Stomach smooth muscle (tissue), 2 donors: ENCODE measurements around the gene SESN1.
"Not testable (repeated sequence)": the region's sequence is repeated elsewhere in the genome, so short reads cannot be mapped to it uniquely, and the experiment has no call there.

Source experiments
- H3K27ac ChIP-seq: one replicate; pipeline ENCODE4 v1.7.0; 2013; ENCODE audit warnings: mild to moderate bottlenecking, low read length, inconsistent platforms
- H3K27me3 ChIP-seq, 2 donors: one replicate each; pipeline ENCODE4 v1.7.0; 2013; ENCODE audit warnings: low read length in 2 of 2; ENCODE audit not compliant: insufficient read depth in 2 of 2, control insufficient read depth in 1 of 2
- H3K36me3 ChIP-seq, 2 donors: one replicate each; pipeline ENCODE4 v1.7.0; 2013; ENCODE audit warnings: low read length in 2 of 2; ENCODE audit not compliant: control insufficient read depth in 2 of 2, insufficient read depth in 2 of 2
- H3K4me1 ChIP-seq: one replicate; pipeline ENCODE4 v1.7.0; 2013; ENCODE audit warnings: low read length; ENCODE audit not compliant: control insufficient read depth, insufficient read depth
- H3K4me3 ChIP-seq, 2 donors: one replicate each; pipeline ENCODE4 v1.7.0; 2013; ENCODE audit warnings: low read length in 2 of 2
- H3K9ac ChIP-seq, 2 donors: one replicate each; pipeline ENCODE4 v1.7.0; 2013; ENCODE audit warnings: low read length in 2 of 2, mild to moderate bottlenecking in 1 of 2
- H3K9me3 ChIP-seq, 2 donors: one replicate each; pipeline ENCODE4 v1.7.0; 2013; ENCODE audit warnings: low read length in 2 of 2; ENCODE audit not compliant: control insufficient read depth in 2 of 2
- donor health status: healthy.
- donor health status: Pancreatic carcinoma.

SESN1 gene

DNA sequence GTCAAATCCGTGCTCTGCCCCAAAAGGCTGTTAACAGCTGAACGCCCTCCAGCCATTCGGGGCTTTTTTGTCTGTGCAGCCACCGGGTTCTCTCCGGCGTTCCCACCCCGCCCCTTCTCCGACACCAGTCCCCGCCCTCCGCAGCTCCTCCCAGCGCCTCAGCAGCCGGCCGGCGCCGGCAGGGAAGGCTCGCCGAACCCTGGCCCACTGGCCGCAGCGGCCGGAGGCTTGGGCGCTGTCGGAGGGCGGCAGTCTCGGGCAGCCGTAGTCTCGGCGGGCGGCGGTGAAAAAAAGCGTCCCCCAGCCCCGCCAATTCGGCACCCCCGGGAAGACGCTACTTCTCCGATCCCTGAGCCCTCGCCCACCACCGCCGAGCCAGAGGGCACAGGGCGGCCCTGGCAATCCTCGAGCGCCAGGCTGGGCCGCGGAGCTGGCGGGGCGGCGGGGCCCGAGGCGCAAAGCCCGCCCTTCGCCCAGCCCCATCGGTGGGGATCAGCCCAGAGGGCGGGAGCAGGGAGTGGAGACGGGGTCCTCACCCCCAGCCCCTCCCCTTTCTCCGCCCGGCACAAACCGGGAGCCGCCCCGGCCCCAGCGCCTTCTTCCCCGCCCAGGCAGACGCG is at the start of gene SESN1:
TSS of gene SESN1 (minus strand) at position 431 of the 620 bp plus-strand sequence. CDS start 773 bp downstream, outside the sequence.
- H3K36me3 ChIP-seq: no peaks in the 10 kb centered on the region
- no peaks in the 10 kb centered on the region for H3K9me3 ChIP-seq
- peak within 1 kb of the TSS; percentile 96 for H3K27ac ChIP-seq
- peak within 1 kb of the TSS; percentile 92 to 94 for H3K4me3 ChIP-seq
- H3K4me1 ChIP-seq: peaks cover 7% of the 10 kb centered on the region
- no peaks in the 10 kb centered on the region for H3K27me3 ChIP-seq
- peak within 1 kb of the TSS; percentile 97 to 98 for H3K9ac ChIP-seq

- Histone ChIP-seq H3K4me1 (no peaks in the 10 kb centered on the region), H3K27me3 (no peaks in the 10 kb centered on the region), H3K27ac (no peak overlapping the region), H3K9me3 (no peaks in the 10 kb centered on the region), H3K36me3 (no peaks in the 10 kb centered on the region), H3K4me3 (no peak overlapping the region), H3K9ac (no peak overlapping the region)
Measured at GRCh38 chr6:109143191-109143590, 48.5 kb upstream of the SESN1 start.

DNA sequence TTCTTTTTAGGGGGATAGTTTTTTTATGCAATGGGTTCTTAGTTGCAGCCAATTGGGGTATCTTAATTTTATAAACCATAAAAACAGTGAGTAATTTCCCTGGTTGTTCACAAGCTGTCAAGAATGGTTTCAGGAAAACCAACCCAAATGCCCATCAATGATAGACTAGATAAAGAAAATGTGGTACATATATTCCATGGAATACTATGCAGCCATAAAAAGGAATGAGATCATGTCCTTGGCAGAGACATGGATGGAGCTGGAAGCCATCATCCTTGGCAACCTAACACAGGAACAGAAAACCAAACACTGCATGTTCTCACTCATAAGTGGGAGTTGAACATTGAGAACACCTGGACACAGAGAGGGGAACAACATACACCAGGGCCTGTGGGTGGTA is 47.4 kb upstream of the SESN1 start:
- not testable (repeated sequence) for H3K4me3 ChIP-seq, H3K9me3 ChIP-seq, H3K9ac ChIP-seq, H3K36me3 ChIP-seq, H3K27me3 ChIP-seq, H3K4me1 ChIP-seq, H3K27ac ChIP-seq

GRCh38 chr6:109139109-109139508 is 44.5 kb upstream of the SESN1 start:
- Histone ChIP-seq H3K36me3 (no peaks in the 10 kb centered on the region), H3K4me3 (no peak overlapping the region), H3K9me3 (no peaks in the 10 kb centered on the region), H3K27me3 (no peaks in the 10 kb centered on the region), H3K27ac (no peak overlapping the region), H3K4me1 (no peaks in the 10 kb centered on the region), H3K9ac (no peak overlapping the region)

GRCh38 chr6:109136530-109136929 is 41.9 kb upstream of the SESN1 start:
- H3K4me1 ChIP-seq, H3K27ac ChIP-seq, H3K9ac ChIP-seq, H3K4me3 ChIP-seq, H3K36me3 ChIP-seq, H3K9me3 ChIP-seq, H3K27me3 ChIP-seq: not testable (repeated sequence)

DNA sequence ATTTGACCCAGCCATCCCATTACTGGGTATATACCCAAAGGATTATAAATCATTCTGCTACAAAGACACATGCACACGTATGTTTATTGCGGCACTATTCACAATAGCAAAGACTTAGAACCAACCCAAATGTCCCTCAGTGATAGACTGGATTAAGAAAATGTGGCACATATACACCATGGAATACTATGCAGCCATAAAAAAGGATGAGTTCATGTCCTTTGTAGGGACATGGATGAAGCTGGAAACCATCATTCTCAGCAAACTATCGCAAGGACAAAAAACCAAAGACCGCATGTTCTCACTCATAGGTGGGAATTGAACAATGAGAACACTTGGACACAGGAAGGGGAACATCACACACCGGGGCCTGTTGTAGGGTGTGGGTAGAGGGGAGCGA is 41.4 kb upstream of the SESN1 start:
- not testable (repeated sequence) for H3K4me3 ChIP-seq, H3K27me3 ChIP-seq, H3K4me1 ChIP-seq, H3K27ac ChIP-seq, H3K9ac ChIP-seq, H3K36me3 ChIP-seq, H3K9me3 ChIP-seq

GRCh38 chr6:109135600-109135999 is 41.0 kb upstream of the SESN1 start:
- not testable (repeated sequence) for H3K27ac ChIP-seq, H3K4me3 ChIP-seq, H3K9ac ChIP-seq, H3K9me3 ChIP-seq, H3K4me1 ChIP-seq, H3K36me3 ChIP-seq, H3K27me3 ChIP-seq

GRCh38 chr6:109130065-109130464 is 35.4 kb upstream of the SESN1 start:
- Histone ChIP-seq H3K36me3 (no peaks in the 10 kb centered on the region), H3K4me1 (no peaks in the 10 kb centered on the region), H3K27me3 (no peaks in the 10 kb centered on the region), H3K9ac (no peak overlapping the region), H3K4me3 (no peak overlapping the region), H3K27ac (no peak overlapping the region), H3K9me3 (no peaks in the 10 kb centered on the region)

GRCh38 chr6:109125504-109125903 is 30.9 kb upstream of the SESN1 start:
- Histone ChIP-seq H3K27ac (no peak overlapping the region), H3K9me3 (no peaks in the 10 kb centered on the region), H3K36me3 (no peaks in the 10 kb centered on the region), H3K9ac (no peak overlapping the region), H3K4me3 (no peak overlapping the region), H3K27me3 (no peaks in the 10 kb centered on the region), H3K4me1 (no peaks in the 10 kb centered on the region)

DNA sequence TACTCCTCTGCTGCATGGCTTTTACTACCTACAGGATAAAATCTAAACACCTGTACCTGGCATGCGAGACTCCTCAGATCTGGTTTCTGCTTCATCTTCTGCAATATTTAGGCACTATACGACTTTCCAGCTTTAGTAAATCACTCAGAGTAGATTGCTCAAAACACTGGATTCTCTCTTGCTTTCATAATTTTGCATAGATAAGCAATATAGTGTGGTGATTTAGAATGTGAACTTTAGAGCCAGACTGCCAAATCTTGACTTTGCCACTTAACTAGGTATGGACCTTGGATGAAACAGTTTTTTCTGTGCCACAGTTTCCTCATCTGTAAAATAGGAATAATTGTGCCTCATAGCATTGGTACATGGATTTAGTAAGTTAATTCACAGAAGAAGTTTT is 29.6 kb upstream of the SESN1 start:
- Histone ChIP-seq H3K9me3 (no peaks in the 10 kb centered on the region), H3K9ac (no peak overlapping the region), H3K36me3 (no peaks in the 10 kb centered on the region), H3K4me3 (no peak overlapping the region), H3K4me1 (no peaks in the 10 kb centered on the region), H3K27me3 (no peaks in the 10 kb centered on the region), H3K27ac (no peak overlapping the region)

DNA sequence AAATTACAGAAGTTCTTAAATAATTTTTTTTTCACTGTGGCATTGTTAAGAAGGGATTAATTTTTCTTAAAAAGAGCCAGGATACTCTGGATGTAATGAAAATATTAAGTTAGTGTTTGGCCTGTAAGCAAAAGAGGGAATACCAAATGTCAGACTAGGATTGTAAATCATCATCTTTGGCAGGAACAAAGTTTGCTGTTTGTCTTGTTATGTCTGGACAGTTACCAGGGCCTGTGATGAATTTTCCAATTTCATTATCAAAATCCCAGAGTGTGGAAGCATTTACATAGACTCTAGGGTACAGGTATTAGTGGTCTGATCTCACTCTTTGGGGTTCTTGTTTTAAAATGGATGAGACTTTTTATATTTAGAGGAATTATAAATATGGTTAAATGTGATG is 26.8 kb upstream of the SESN1 start:
- H3K27ac ChIP-seq: no peak overlapping the region
- H3K36me3 ChIP-seq: no peaks in the 10 kb centered on the region
- no peaks in the 10 kb centered on the region for H3K4me1 ChIP-seq
- H3K9me3 ChIP-seq: no peaks in the 10 kb centered on the region
- H3K4me3 ChIP-seq: no peak overlapping the region
- H3K27me3 ChIP-seq: no peaks in the 10 kb centered on the region
- no peak overlapping the region for H3K9ac ChIP-seq
